Spleen (tissue), 11 donors: ENCODE results near the gene PCTP. TPM values are rescaled to one million over a fixed set of nuclear protein-coding genes. Genes with fewer than 3 reads are reported as not detected.

ENCODE experiments used
- DNase-seq: peaks from one replicate; pipeline ENCODE4 v3.0.0-alpha.2; 2020
- H3K27ac ChIP-seq, 8 donors: fragments of 200-600 bp; sonication (generic) in 7 of 8; 1 replicate in 4 of 8; 2 replicates in 4 of 8; pipeline versions ENCODE4 v1.5.0 to v1.8.0; 2016 to 2021; ENCODE audit warnings: inconsistent platforms in 4 of 8, mild to moderate bottlenecking in 4 of 8, moderate library complexity in 1 of 8
- H3K27me3 ChIP-seq, 7 donors: fragments of 200-600 bp; sonication (generic) in 6 of 7; replicated peaks in 1 of 7; 1 replicate in 4 of 7; 2 replicates in 3 of 7; pipeline versions ENCODE4 v1.5.0 to v1.8.0; 2016 to 2021; ENCODE audit warnings: inconsistent platforms in 3 of 7, mild to moderate bottlenecking in 1 of 7
- H3K36me3 ChIP-seq, 6 donors: fragments of 200-600 bp; sonication (generic) in 5 of 6; 1 replicate in 4 of 6; 2 replicates in 2 of 6; pipeline versions ENCODE4 v1.5.0 to v1.8.0; 2016 to 2021; ENCODE audit warnings: inconsistent platforms in 2 of 6
- H3K4me1 ChIP-seq, 6 donors: fragments of 200-600 bp; sonication (generic) in 5 of 6; 1 replicate in 3 of 6; 2 replicates in 3 of 6; pipeline versions ENCODE4 v1.5.0 to v1.8.0; 2016 to 2021; ENCODE audit warnings: inconsistent platforms in 3 of 6
- H3K4me3 ChIP-seq, 8 donors: fragments of 200-600 bp; sonication (generic) in 7 of 8; 1 replicate in 4 of 8; 2 replicates in 4 of 8; pipeline versions ENCODE4 v1.5.0 to v1.8.0; 2016 to 2021; ENCODE audit warnings: inconsistent platforms in 4 of 8, mild to moderate bottlenecking in 4 of 8, moderate library complexity in 2 of 8
- H3K9me3 ChIP-seq, 8 donors: fragments of 200-600 bp; sonication (generic) in 7 of 8; 1 replicate in 4 of 8; 2 replicates in 4 of 8; pipeline versions ENCODE4 v1.5.0 to v1.8.0; 2016 to 2021; ENCODE audit warnings: inconsistent platforms in 4 of 8
- CTCF ChIP-seq, 11 experiments: fragments of 200-600 bp in 7 of 11; fragments of 450-650 bp in 4 of 11; sonication (generic) in 4 of 11; IDR thresholded peaks in 8 of 11; conservative IDR thresholded peaks in 3 of 11; 1 replicate in 7 of 11; 2 replicates in 4 of 11; pipeline versions ENCODE4 v1.4.0 to v1.8.0; 2016 to 2021; ENCODE audit warnings: antibody characterized with exemption in 11 of 11, inconsistent platforms in 4 of 11, mild to moderate bottlenecking in 1 of 11
- POLR2A ChIP-seq, 3 donors: fragments of 450-650 bp; IDR thresholded peaks; one replicate each; pipeline ENCODE4 v1.5.1; 2017; ENCODE audit warnings: antibody characterized with exemption in 3 of 3, mild to moderate bottlenecking in 1 of 3
- POLR2AphosphoS5 ChIP-seq, 3 donors: sonication (generic); formaldehyde crosslinking; IDR thresholded peaks; one replicate each; pipeline ENCODE4 v1.5.1; 2017; ENCODE audit warnings: antibody characterized with exemption in 3 of 3
- WGBS, 5 donors: extraction: QIAGEN DNeasy Blood & Tissue Kit in 3 of 5; methylation state at CpG; one replicate each; pipeline versions ENCODE4 v1.1.5 to v1.1.7; 2013 to 2018; 5-methylcytosine and 5-hydroxymethylcytosine counted together
- intact Hi-C: fragments of 100-400 bp; cut with DNase I; formaldehyde crosslinking; loops from one replicate; pipeline ENCODE4 v1.15.0; 2023; ENCODE audit warnings: low total_unique reads
- polyA plus RNA-seq, 3 donors: library from polyadenylated mRNA; stranded (reverse); fragments of 200-250 nt; gene quantifications; one replicate each; pipeline ENCODE4 v1.2.1, GENCODE V29; 2013
- total RNA-seq, 7 donors: library from RNA; depleted of rRNA in 3 of 7; stranded (reverse); fragments of >200 nt in 3 of 7; fragmentation: NEBNext Ultra II Directional in 4 of 7; extraction: Animal tissue kit (Norgen Biotek cat#: 25700) in 4 of 7; gene quantifications; one replicate each; pipeline versions ENCODE4 v1.1.0 to v1.2.1, GENCODE V29; 2016 to 2021
- donor health status: healthy with polysubstance abuse.
- donor health status: DM: no; HTN: no; CAD: no; lungs with moderate emphysema.
- donor health status: DM: no; HTN: no; CAD: no.
- donor health status: Bipolar disorder and iron deficiency.
- donor health status: healthy.
- donor health status: DM: no; HTN: no; CAD: no.
- donor health status: DM: yes; HTN: yes; CAD: no.

The PCTP gene
- total and polyA plus RNA-seq, 10 donors, result 9.3 to 23.5 (median 18.5) TPM

GRCh38 chr17:55747209-55747608, 3.6 kb upstream of the PCTP start:
- TF ChIP-seq POLR2AphosphoS5 (IDR thresholded peaks at IDR 0.05), result no peak
- DNase-seq, result no peak
- intact Hi-C loops, result no loop called here
- Histone ChIP-seq H3K36me3 (no peaks in the 10 kb centered on the region), H3K4me1 (peaks cover 0 to 19% (median 12%) of the 10 kb centered on the region in 6 donors), H3K27ac (no peak overlapping the region), H3K9me3 (no peaks in the 10 kb centered on the region), H3K4me3 (no peak overlapping the region), H3K27me3 (no peaks in the 10 kb centered on the region)
- 57 to 81% (median 61%) methylated on average over 3 of the region's 3 CpGs for WGBS, 5 donors

GRCh38 chr17:55748841-55749240, 2.0 kb upstream of the PCTP start:
- TF ChIP-seq POLR2A (IDR thresholded peaks at IDR 0.05) (no peak), POLR2AphosphoS5 (IDR thresholded peaks at IDR 0.05) (no peak), CTCF (IDR thresholded peaks at IDR 0.05 in 8 of 11, conservative IDR thresholded peaks at IDR 0.05 in 3 of 11) (no peak)
- H3K9me3 ChIP-seq, result no peaks in the 10 kb centered on the region
- DNase-seq, result no peak
- H3K27me3 ChIP-seq, result no peaks in the 10 kb centered on the region
- peaks cover 0 to 32% (median 19%) of the 10 kb centered on the region in 6 donors for H3K4me1 ChIP-seq
- H3K27ac ChIP-seq, result no peak overlapping the region
- peaks cover 0 to 5% (median 0%) of the 10 kb centered on the region in 6 donors for H3K36me3 ChIP-seq
- H3K4me3 ChIP-seq, result no peak overlapping the region
- intact Hi-C loops, result no loop called here
- WGBS, 5 donors, result 91 to 100% (median 98%) methylated on average over 1 of the region's 1 CpG

- 76 to 88% (median 81%) methylated on average over 4 of the region's 4 CpGs for WGBS, 5 donors
- Histone ChIP-seq H3K4me1 (peaks cover 0 to 33% (median 19%) of the 10 kb centered on the region in 6 donors), H3K27ac (peak overlapping the region in 3 of 8 donors; percentile 85 to 89 (median 86)), H3K4me3 (no peak overlapping the region), H3K36me3 (peaks cover 0 to 14% (median 0%) of the 10 kb centered on the region in 6 donors), H3K27me3 (no peaks in the 10 kb centered on the region), H3K9me3 (no peaks in the 10 kb centered on the region)
- TF ChIP-seq POLR2A (IDR thresholded peaks at IDR 0.05), result no peak
- TF ChIP-seq CTCF (IDR thresholded peaks at IDR 0.05 in 8 of 11, conservative IDR thresholded peaks at IDR 0.05 in 3 of 11), result no peak
- no peak for TF ChIP-seq POLR2AphosphoS5 (IDR thresholded peaks at IDR 0.05)
- intact Hi-C loops, result no loop called here
- DNase-seq, result no peak
Measured at GRCh38 chr17:55749985-55750384, 866 bp upstream of the PCTP start.

GRCh38 chr17:55751720-55752250, 934 bp downstream of the PCTP start:
- no peak for DNase-seq
- Histone ChIP-seq H3K27me3 (no peaks in the 10 kb centered on the region), H3K27ac (peak overlapping the region in 7 of 8 donors; percentile 77 to 89 (median 86)), H3K4me3 (peak overlapping the region; percentile 53 to 86 (median 76)), H3K36me3 (peaks cover 0 to 14% (median 0%) of the 10 kb centered on the region in 6 donors), H3K4me1 (peaks cover 0 to 33% (median 22%) of the 10 kb centered on the region in 6 donors), H3K9me3 (no peaks in the 10 kb centered on the region)
- WGBS, 5 donors, result 73 to 82% (median 79%) methylated on average over 4 of the region's 4 CpGs
- intact Hi-C loops, result no loop called here
- no peak for TF ChIP-seq POLR2A (IDR thresholded peaks at IDR 0.05)
- no peak for TF ChIP-seq CTCF (IDR thresholded peaks at IDR 0.05 in 8 of 11, conservative IDR thresholded peaks at IDR 0.05 in 3 of 11)
- no peak for TF ChIP-seq POLR2AphosphoS5 (IDR thresholded peaks at IDR 0.05)
